Karpas-422 (cell line): ENCODE measurements around the gene ATG9B. TPM values are rescaled to one million over a fixed set of nuclear protein-coding genes. Genes with fewer than 3 reads are reported as not detected.

Source experiments
- DNase-seq: peaks from one replicate; pipeline ENCODE4 v3.0.0-alpha.2; 2015
- H2AFZ ChIP-seq: fragments of 200-600 bp; sonication (generic); 2 replicates; pipeline ENCODE4 v1.6.1; 2014; ENCODE audit warnings: antibody characterized with exemption, low read length, mixed read lengths
- H3K27ac ChIP-seq: fragments of 200-600 bp; sonication (generic); 2 replicates; pipeline ENCODE4 v1.5.1; 2014; ENCODE audit warnings: mild to moderate bottlenecking, low read length, moderate library complexity
- H3K27me3 ChIP-seq: fragments of 200-600 bp; sonication (generic); 2 replicates; pipeline ENCODE4 v1.6.1; 2014; ENCODE audit warnings: low read length, mixed read lengths
- H3K36me3 ChIP-seq: fragments of 200-600 bp; sonication (generic); 2 replicates; pipeline ENCODE4 v1.6.1; 2014; ENCODE audit warnings: low read length, mixed read lengths; ENCODE audit not compliant: insufficient read depth
- H3K4me1 ChIP-seq: fragments of 200-600 bp; sonication (generic); 2 replicates; pipeline ENCODE4 v1.6.1; 2014; ENCODE audit warnings: mild to moderate bottlenecking, low read length, mixed read lengths
- H3K4me2 ChIP-seq: fragments of 200-600 bp; sonication (generic); 2 replicates; pipeline ENCODE4 v1.6.1; 2014; ENCODE audit warnings: low read length, low read depth, mild to moderate bottlenecking; ENCODE audit not compliant: poor library complexity, severe bottlenecking
- H3K4me3 ChIP-seq: fragments of 200-600 bp; sonication (generic); 2 replicates; pipeline ENCODE4 v1.5.1; 2014; ENCODE audit warnings: mild to moderate bottlenecking, antibody characterized with exemption, low read length, mixed read lengths
- H3K79me2 ChIP-seq: fragments of 200-600 bp; sonication (generic); 2 replicates; pipeline ENCODE4 v1.6.1; 2014; ENCODE audit warnings: mild to moderate bottlenecking, low read length, mixed read lengths
- H3K9ac ChIP-seq: fragments of 200-600 bp; sonication (generic); 2 replicates; pipeline ENCODE4 v1.6.0; 2014; ENCODE audit warnings: low read length
- H3K9me2 ChIP-seq: fragments of 200-600 bp; sonication (generic), shearing (Covaris generic); replicated peaks from 2 replicates; pipeline ENCODE4 v1.6.0; 2014; ENCODE audit warnings: mild to moderate bottlenecking, low read length, moderate library complexity; ENCODE audit not compliant: insufficient read depth
- H3K9me3 ChIP-seq: fragments of 300-700, 200-600 bp; sonication (generic); 2 replicates; pipeline ENCODE4 v1.6.1; 2014; ENCODE audit warnings: low read length, mixed read lengths
- H4K20me1 ChIP-seq: fragments of 200-600 bp; sonication (generic); 2 replicates; pipeline ENCODE4 v1.6.1; 2014; ENCODE audit warnings: mild to moderate bottlenecking, antibody characterized with exemption, low read length, low read depth; ENCODE audit not compliant: insufficient read depth
- total RNA-seq: library from RNA; depleted of rRNA; stranded (reverse); fragments of >200 nt; shearing (Covaris generic); gene quantifications from 2 replicates; pipeline ENCODE4 v1.2.3, GENCODE V29; 2014; ENCODE audit warnings: low replicate concordance

Gene ATG9B
- total RNA-seq, 1 experiment from 2014 or later = 0.78 TPM

- Histone ChIP-seq H3K9me3 (no peaks in the 10 kb centered on the region), H3K36me3 (no peaks in the 10 kb centered on the region), H4K20me1 (no peaks in the 10 kb centered on the region), H3K4me3 (no peak overlapping the region), H2AFZ (no peak overlapping the region), H3K79me2 (no peaks in the 10 kb centered on the region), H3K4me1 (no peaks in the 10 kb centered on the region; the same call in 1 of the 2 replicates), H3K27me3 (no peaks in the 10 kb centered on the region), H3K9ac (no peak overlapping the region), H3K27ac (no peak overlapping the region), H3K9me2 (no peaks in the 10 kb centered on the region), H3K4me2 (no peak overlapping the region)
- no peak for DNase-seq
Measured at GRCh38 chr7:151001546-151001945, 22.7 kb downstream of the ATG9B start.

- Histone ChIP-seq H3K36me3 (no peaks in the 10 kb centered on the region), H3K4me1 (no peaks in the 10 kb centered on the region; the same call in 1 of the 2 replicates)
Measured at GRCh38 chr7:151000897-151001495, 23.3 kb downstream of the ATG9B start.

GRCh38 chr7:150999497-151000230 lies 24.6 kb downstream of the ATG9B start:
- no peaks in the 10 kb centered on the region for H3K79me2 ChIP-seq
- H3K9me3 ChIP-seq = no peaks in the 10 kb centered on the region
- no peak overlapping the region for H3K4me2 ChIP-seq
- H3K36me3 ChIP-seq = no peaks in the 10 kb centered on the region
- no peaks in the 10 kb centered on the region for H3K9me2 ChIP-seq
- no peak overlapping the region for H3K27ac ChIP-seq
- peaks cover 6% of the 10 kb centered on the region for H3K4me1 ChIP-seq
- DNase-seq = no peak
- H3K27me3 ChIP-seq = no peaks in the 10 kb centered on the region
- H4K20me1 ChIP-seq = no peaks in the 10 kb centered on the region
- no peak overlapping the region for H2AFZ ChIP-seq
- H3K9ac ChIP-seq = no peak overlapping the region
- H3K4me3 ChIP-seq = no peak overlapping the region

More at GRCh38 chr7:151000897-151001495, 23.3 kb downstream of the ATG9B start:
- Histone ChIP-seq H3K4me2 (no peak overlapping the region), H3K4me3 (no peak overlapping the region), H3K27me3 (no peaks in the 10 kb centered on the region), H3K79me2 (no peaks in the 10 kb centered on the region), H3K9me3 (no peaks in the 10 kb centered on the region), H3K9me2 (no peaks in the 10 kb centered on the region), H2AFZ (no peak overlapping the region), H4K20me1 (no peaks in the 10 kb centered on the region), H3K27ac (no peak overlapping the region), H3K9ac (no peak overlapping the region)
- DNase-seq = no peak

- no peak overlapping the region for H3K27ac ChIP-seq
- no peak for DNase-seq
- H3K9me3 ChIP-seq = no peaks in the 10 kb centered on the region
- no peaks in the 10 kb centered on the region for H3K36me3 ChIP-seq
- H3K79me2 ChIP-seq = no peaks in the 10 kb centered on the region
- no peak overlapping the region for H3K4me3 ChIP-seq
- no peak overlapping the region for H3K9ac ChIP-seq
- no peak overlapping the region for H2AFZ ChIP-seq
- H3K27me3 ChIP-seq = no peaks in the 10 kb centered on the region
- H3K9me2 ChIP-seq = no peaks in the 10 kb centered on the region
- peaks cover 12% of the 10 kb centered on the region for H3K4me1 ChIP-seq
- no peaks in the 10 kb centered on the region for H4K20me1 ChIP-seq
- no peak overlapping the region for H3K4me2 ChIP-seq
Measured at GRCh38 chr7:150999001-150999400, 25.3 kb downstream of the ATG9B start.

- no peak for DNase-seq
- no peak overlapping the region for H3K4me3 ChIP-seq
- H3K9me2 ChIP-seq = no peaks in the 10 kb centered on the region
- no peaks in the 10 kb centered on the region for H3K27me3 ChIP-seq
- no peak overlapping the region for H3K9ac ChIP-seq
- no peaks in the 10 kb centered on the region for H3K79me2 ChIP-seq
- no peaks in the 10 kb centered on the region for H3K9me3 ChIP-seq
- H4K20me1 ChIP-seq = no peaks in the 10 kb centered on the region
- no peak overlapping the region for H3K4me2 ChIP-seq
- no peak overlapping the region for H2AFZ ChIP-seq
- no peak overlapping the region for H3K27ac ChIP-seq
- H3K4me1 ChIP-seq = peaks cover 14% of the 10 kb centered on the region
- no peaks in the 10 kb centered on the region for H3K36me3 ChIP-seq
Measured at GRCh38 chr7:150998341-150998740, 26.0 kb downstream of the ATG9B start.

GRCh38 chr7:150997817-150998216 lies 26.5 kb downstream of the ATG9B start:
- Histone ChIP-seq H3K4me3 (no peak overlapping the region), H2AFZ (no peak overlapping the region), H3K27ac (no peak overlapping the region), H3K4me1 (peaks cover 14% of the 10 kb centered on the region), H3K4me2 (no peak overlapping the region), H3K9me3 (no peaks in the 10 kb centered on the region), H3K27me3 (no peaks in the 10 kb centered on the region), H3K36me3 (no peaks in the 10 kb centered on the region), H3K9ac (no peak overlapping the region), H4K20me1 (no peaks in the 10 kb centered on the region), H3K9me2 (no peaks in the 10 kb centered on the region), H3K79me2 (no peaks in the 10 kb centered on the region)
- no peak for DNase-seq

GRCh38 chr7:150997075-150997511 lies 27.2 kb downstream of the ATG9B start:
- H2AFZ ChIP-seq = no peak overlapping the region
- H3K4me2 ChIP-seq = no peak overlapping the region
- H3K4me1 ChIP-seq = peaks cover 14% of the 10 kb centered on the region

GRCh38 chr7:150996376-150997074 lies 27.8 kb downstream of the ATG9B start:
- DNase-seq = no peak
- Histone ChIP-seq H3K79me2 (no peaks in the 10 kb centered on the region), H3K27ac (no peak overlapping the region), H3K4me3 (no peak overlapping the region), H3K9me2 (no peaks in the 10 kb centered on the region), H3K4me2 (no peak overlapping the region), H2AFZ (no peak overlapping the region), H3K36me3 (no peaks in the 10 kb centered on the region), H3K27me3 (no peaks in the 10 kb centered on the region), H3K9me3 (no peaks in the 10 kb centered on the region), H3K4me1 (peaks cover 14% of the 10 kb centered on the region), H4K20me1 (no peaks in the 10 kb centered on the region), H3K9ac (no peak overlapping the region)

More at GRCh38 chr7:150997075-150997511, 27.2 kb downstream of the ATG9B start:
- no peaks in the 10 kb centered on the region for H3K79me2 ChIP-seq
- H3K27ac ChIP-seq = no peak overlapping the region
- no peak overlapping the region for H3K4me3 ChIP-seq
- no peaks in the 10 kb centered on the region for H4K20me1 ChIP-seq
- no peak overlapping the region for H3K9ac ChIP-seq
- no peaks in the 10 kb centered on the region for H3K9me2 ChIP-seq
- no peak for DNase-seq
- no peaks in the 10 kb centered on the region for H3K9me3 ChIP-seq
- no peaks in the 10 kb centered on the region for H3K27me3 ChIP-seq
- no peaks in the 10 kb centered on the region for H3K36me3 ChIP-seq
